Activated CD4-positive, CD25-positive, alpha-beta regulatory T cell treated with anti-CD3 and anti-CD28 coated beads, Interleukin-2, amount 50 U/mL, for 72 hours (primary cell): ENCODE measurements around the gene PFKFB3.
"Not testable (repeated sequence)": the region's sequence is repeated elsewhere in the genome, so short reads cannot be mapped to it uniquely, and the experiment has no call there.

ENCODE experiments used
- DNase-seq: peaks from one replicate; pipeline ENCODE4 v3.0.0; 2021

The PFKFB3 gene

GRCh38 chr10:6179078-6179477 is 23.7 kb upstream of the PFKFB3 start:
- DNase-seq: no peak

DNA sequence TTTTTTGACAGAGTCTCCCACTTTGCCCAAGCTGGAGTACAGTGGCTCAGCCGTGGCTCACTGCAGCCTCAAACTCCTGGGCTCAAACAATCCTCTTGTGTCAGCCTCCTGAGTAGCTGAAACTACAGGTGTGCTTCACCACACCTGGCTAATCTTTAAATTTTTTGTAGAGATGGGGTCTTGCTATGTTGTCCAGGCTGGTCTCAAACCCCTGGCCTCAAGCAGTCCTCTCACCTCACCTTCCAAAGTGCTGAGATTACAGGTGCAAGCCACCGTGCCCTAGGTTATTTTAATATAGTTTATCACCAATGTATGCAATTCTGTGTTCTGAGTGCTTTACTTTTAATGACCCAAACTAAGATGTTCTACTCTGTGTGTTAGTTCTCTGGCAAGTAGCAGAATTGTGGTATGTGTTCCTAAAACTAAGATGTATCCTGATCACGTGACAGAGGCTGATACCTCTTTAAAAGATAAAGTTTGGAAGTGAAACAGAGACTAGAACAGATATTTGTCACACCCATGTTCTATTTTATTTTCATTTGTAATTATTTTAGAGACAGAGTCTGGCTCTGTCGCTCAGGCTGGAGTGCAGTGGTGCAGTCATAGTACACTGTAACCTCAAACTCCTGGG is 22.1 kb upstream of the PFKFB3 start:
- no peak for DNase-seq

DNA sequence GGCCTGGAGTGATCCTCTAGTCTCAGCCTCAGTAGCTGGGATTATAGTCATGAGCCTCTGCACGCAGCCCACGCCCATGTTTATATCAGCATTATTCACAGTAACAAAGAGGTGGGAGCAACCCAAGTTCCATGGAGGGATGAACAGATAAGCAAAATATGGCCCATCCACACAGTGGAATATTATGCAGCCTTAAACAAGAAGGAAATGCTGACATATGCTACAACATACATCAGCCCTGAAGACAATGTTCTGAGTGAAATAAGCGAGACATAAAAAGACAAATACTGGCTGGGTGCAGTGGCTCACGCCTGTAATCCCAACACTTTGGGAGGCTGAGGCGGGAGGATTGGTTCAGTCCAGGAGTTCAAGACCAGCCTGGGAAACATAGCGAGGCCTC is 21.5 kb upstream of the PFKFB3 start:
- DNase-seq: no peak

DNA sequence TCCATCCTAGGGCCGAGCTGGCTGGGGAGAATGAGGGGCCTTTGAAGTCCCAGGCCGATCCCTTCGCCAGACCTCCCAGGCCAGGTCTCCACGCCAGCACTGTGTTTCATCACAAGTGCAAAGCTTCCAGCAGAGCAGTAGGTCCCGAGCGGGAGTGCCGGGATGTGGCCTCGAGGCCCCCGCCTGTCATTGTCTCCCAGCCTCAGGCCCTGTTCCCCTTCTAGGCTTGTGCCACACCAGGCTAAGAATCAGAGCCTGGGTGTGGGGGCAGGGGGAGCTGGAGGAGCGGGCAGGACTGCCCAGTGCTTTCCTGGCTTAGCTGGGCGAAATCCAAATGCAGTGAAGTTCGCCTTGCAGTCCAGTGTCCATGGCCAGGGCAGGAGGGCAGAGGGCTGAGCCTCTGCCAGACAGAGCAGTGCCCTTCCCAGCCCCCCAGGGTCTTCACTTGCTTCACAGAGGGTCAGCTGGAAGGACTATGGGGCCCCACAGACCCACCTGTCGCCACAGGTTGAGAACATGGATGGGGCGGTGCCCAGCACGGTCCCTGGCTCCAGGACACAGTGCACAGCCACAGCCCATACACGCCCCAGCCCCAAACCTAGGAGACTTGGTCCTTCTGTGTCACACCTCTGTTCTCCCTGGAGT is 20.2 kb upstream of the PFKFB3 start:
- no peak for DNase-seq

GRCh38 chr10:6185039-6185716 is 17.6 kb upstream of the PFKFB3 start:
- no peak for DNase-seq

DNA sequence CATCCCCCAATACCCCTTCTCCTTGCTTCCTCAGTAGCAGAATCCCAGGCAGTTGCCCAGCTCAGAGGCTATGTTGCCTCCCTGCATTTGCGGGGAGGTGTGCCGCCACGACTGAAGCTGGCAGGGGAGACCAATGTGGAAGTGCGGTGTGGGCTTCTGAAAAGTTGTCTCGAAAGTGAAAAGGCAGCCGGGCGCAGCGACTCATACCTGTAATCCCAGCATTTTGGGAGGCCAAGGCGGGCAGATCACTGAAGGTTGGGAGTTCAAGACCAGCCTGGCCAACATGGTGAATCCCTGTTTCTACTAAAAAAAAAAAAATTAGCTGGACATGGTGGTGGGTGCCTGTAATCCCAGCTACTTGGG is 15.9 kb upstream of the PFKFB3 start:
- no peak for DNase-seq

GRCh38 chr10:6187278-6187677 is 15.5 kb upstream of the PFKFB3 start:
- DNase-seq: no peak

DNA sequence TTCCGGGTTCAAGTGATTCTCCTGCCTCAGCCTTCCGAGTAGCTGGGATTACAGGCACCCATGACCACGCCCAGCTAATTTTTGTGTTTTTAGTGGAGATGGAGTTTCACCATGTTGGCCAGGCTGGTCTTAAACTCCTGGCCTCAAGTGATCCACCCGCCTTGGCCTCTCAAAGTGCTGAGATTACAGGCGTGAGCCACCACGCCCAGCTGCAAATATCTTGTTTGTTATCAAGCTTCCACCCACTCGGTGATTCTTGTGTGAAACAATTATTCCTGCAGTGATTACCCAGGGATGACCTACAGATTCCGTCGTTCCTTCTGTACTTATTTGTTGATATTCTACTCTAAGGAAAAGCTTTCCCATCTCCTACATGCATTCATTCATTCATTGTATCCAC is 12.7 kb upstream of the PFKFB3 start:
- not testable (repeated sequence) for DNase-seq

- no peak for DNase-seq
Measured at GRCh38 chr10:6191147-6191546, 11.6 kb upstream of the PFKFB3 start.

- DNase-seq: no peak
Measured at GRCh38 chr10:6191569-6191968, 11.2 kb upstream of the PFKFB3 start.

DNA sequence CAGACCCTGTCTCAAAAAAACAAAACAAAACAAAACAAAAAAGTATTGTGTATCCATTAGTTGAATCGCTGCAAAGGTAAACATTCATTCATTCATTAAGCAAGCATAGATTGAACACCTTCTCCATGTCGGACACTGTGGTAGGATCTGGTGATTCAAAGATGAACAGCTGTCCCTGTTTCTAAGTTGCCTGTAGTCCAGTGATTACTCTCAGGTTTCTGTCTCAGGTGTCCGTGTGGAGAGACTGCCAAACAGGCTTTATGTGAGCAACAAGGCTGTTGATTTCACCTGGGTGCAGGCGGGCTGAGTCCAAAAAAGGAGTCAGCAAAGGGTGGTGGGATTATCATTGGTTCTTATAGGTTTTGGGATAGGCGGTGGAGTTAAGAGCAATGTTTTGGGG is 9.4 kb upstream of the PFKFB3 start:
- DNase-seq: not testable (repeated sequence)

GRCh38 chr10:6194311-6194710 is 8.4 kb upstream of the PFKFB3 start:
- DNase-seq: no peak

DNA sequence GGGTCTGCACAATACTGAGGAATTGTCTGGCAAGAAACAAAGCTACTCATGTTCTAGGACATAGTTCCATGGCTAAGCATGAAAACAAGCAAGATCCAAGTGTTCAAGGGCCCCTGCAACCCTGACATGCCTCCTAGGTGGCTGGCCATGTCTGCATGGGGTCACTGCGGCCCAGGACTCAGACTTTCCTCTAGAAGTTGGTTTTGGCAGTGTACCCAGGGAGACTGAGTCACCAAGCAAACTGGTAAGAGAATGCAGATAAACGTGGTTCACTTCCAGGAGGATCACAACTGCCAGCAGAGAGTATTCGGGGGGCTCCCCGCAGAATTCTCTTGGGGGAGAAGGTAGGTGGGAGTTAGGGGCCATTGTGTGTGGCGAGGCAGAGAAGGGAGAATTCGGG is 7.4 kb upstream of the PFKFB3 start:
- DNase-seq: no peak

GRCh38 chr10:6195846-6196245 is 6.9 kb upstream of the PFKFB3 start:
- no peak for DNase-seq

DNA sequence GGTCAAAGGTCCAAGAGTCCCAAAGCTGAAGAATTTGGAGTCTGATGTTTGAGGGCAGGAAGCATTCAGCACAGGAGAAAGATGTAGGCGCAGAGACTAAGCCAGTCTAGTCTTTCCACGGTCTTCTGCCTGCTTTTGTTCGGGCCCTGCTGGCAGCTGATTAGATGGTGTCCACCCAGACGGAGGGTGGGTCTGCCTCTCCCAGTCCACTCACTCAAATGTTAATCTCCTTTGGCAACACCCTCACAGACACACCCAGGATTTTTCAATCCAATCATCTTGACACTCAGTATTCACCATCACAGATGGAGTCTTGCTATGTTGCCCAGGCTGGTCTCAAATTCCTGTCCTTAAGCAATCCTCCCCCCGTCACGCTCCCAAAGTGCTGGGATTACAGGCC is 6.2 kb upstream of the PFKFB3 start:
- not testable (repeated sequence) for DNase-seq

- DNase-seq: no peak
Measured at GRCh38 chr10:6197321-6197720, 5.4 kb upstream of the PFKFB3 start.

- DNase-seq: no peak
Measured at GRCh38 chr10:6198171-6198570, 4.6 kb upstream of the PFKFB3 start.

GRCh38 chr10:6199131-6199733 is 3.5 kb upstream of the PFKFB3 start:
- DNase-seq: no peak

GRCh38 chr10:6200440-6200733 is 2.3 kb upstream of the PFKFB3 start:
- DNase-seq: no peak

GRCh38 chr10:6200734-6201515 is 1.8 kb upstream of the PFKFB3 start:
- DNase-seq: peak; percentile 38

DNA sequence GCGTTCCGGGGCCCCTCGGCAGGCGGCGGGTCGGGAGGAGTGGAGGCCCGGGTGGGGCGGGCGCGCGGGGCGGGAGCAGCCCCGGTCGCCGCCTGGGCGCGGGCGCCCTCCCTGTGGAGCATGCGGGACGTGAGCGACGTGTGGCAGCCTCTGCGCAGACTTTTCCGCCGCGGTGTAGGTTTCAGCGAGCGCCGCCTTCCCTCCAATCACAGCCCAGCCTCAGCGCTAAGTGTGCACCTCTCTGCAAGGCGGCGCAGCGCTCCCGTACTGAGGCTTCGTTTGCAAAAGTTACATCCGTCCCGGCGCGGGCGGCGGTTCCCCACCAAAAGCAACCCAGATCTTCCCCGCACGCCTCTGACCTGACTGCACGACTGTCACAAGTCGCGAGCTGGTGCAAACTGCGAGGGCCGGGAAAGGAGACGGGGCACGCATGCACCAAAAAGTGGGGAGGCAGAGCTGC is 1.2 kb upstream of the PFKFB3 start:
- peak; percentile 71 for DNase-seq

DNA sequence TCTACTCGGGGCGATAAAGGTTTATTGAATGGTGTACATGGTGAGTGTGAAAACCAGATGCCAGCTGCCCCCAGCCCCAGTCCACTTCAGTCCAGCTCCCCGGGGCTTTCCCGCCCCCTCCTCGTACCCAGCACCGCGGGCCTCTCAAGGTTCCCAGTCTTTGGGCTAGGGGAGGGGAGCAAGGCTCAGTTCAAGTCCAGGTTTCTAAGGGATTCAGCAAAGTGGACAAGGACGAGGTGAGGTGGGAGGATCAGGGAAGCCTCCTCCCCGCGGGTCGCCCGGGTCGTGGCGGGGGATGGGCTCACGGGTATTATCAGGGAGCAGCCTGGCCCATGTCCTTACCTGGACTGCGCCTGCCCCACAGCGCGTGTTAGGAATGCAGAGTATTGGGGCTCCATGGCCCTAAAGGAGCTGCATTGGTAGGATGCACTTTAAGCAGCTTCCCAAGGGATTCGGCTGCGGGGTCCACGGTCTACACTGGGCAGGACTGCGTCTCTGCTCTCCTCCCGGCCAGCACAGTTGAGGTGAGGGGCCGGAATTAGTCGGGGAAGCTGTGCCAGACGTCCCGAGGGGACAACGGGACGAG is 541 bp upstream of the PFKFB3 start:
- DNase-seq: peak; percentile 35
